HepG2 (cell line): Measurements from ENCODE around the gene PTMA. TPM values are rescaled to one million over a fixed set of nuclear protein-coding genes. Genes with fewer than 3 reads are reported as not detected.

Experiments used
- ATAC-seq: fragments of 200-7000 bp; cut with Tn5 transposase; 3 replicates; pipeline ENCODE4 v1.9.1; 2020; ENCODE audit warnings: mild to moderate bottlenecking, moderate library complexity
- BruUV-seq: library from RNA; stranded (reverse); fragments of 400-500 nt; replicated peaks from 2 replicates; lab custom pipeline; 2021; lab: Mats Ljungman, UMichigan
- CTCF ChIA-PET: fragments of 300-600 bp; formaldehyde crosslinking; extraction: SDS; loops from one replicate; lab custom pipeline; 2021; ENCODE audit warnings: low total read pairs, inconsistent platforms, low intra/inter-chr PET ratio; lab: Yijun Ruan, JAX
- POLR2A ChIA-PET: fragments of 350-600 bp; sonication (Branson Sonifier 250); formaldehyde crosslinking; loops from one replicate; lab custom pipeline; 2020; ENCODE audit warnings: antibody characterized with exemption, inconsistent platforms; lab: Yijun Ruan, JAX
- DNase-seq: peaks from one replicate; pipeline ENCODE4 v3.0.0-alpha.2; 2015; ENCODE audit warnings: low spot score
- FAIRE-seq: peaks from 3 replicates; lab custom pipeline; 2011; peaks lifted over from hg19 to GRCh38; lab: Jason Lieb, UNC
- H2AFZ ChIP-seq: one replicate; pipeline ENCODE4 v1.6.1; 2011; ENCODE audit warnings: low read length, inconsistent platforms
- H3K27ac ChIP-seq: fragments of 300-600 bp; 3 replicates; pipeline ENCODE4 v1.8.0; 2011; ENCODE audit warnings: mixed run types, mild to moderate bottlenecking, mixed read lengths, low read length, inconsistent platforms; ENCODE audit not compliant: insufficient read depth; ENCODE audit errors: extremely low read length
- H3K27me3 ChIP-seq, 2 experiments: fragments of 200-600 bp in 1 of 2; 2 replicates in 1 of 2; 3 replicates in 1 of 2; pipeline versions ENCODE4 v1.6.0 to v1.8.0; 2011; ENCODE audit warnings: low read length in 2 of 2, mild to moderate bottlenecking in 2 of 2, moderate library complexity in 2 of 2, inconsistent platforms in 1 of 2; ENCODE audit not compliant: insufficient read depth in 2 of 2, control insufficient read depth in 1 of 2
- H3K36me3 ChIP-seq, 2 experiments: fragments of 200-600 bp in 1 of 2; replicated peaks in 1 of 2; 2 replicates in 1 of 2; 3 replicates in 1 of 2; pipeline versions ENCODE4 v1.5.1 to v1.8.0; 2011; ENCODE audit warnings: low read length in 2 of 2, inconsistent platforms in 1 of 2; ENCODE audit not compliant: insufficient read depth in 2 of 2, control insufficient read depth in 1 of 2
- H3K4me1 ChIP-seq: 2 replicates; pipeline ENCODE4 v1.5.1; 2012; ENCODE audit warnings: low read length, inconsistent platforms; ENCODE audit not compliant: insufficient read depth
- H3K4me2 ChIP-seq: 2 replicates; pipeline ENCODE4 v1.6.0; 2011; ENCODE audit warnings: low read depth, low read length, inconsistent platforms
- H3K4me3 ChIP-seq, 3 experiments: fragments of 200-600 bp in 1 of 3; sonication (generic), shearing (Covaris generic) in 1 of 3; replicated peaks in 1 of 3; 2 replicates each; pipeline ENCODE4 v1.5.1; 2011 to 2016; ENCODE audit warnings: low read length in 3 of 3, inconsistent platforms in 2 of 3, low read depth in 2 of 3, mild to moderate bottlenecking in 2 of 3, control low read depth in 1 of 3, mixed read lengths in 1 of 3; ENCODE audit not compliant: insufficient read depth in 1 of 3
- H3K79me2 ChIP-seq: one replicate; pipeline ENCODE4 v1.6.1; 2011; ENCODE audit warnings: low read length, inconsistent platforms; ENCODE audit not compliant: insufficient read depth
- H3K9ac ChIP-seq: 2 replicates; pipeline ENCODE4 v1.6.0; 2011; ENCODE audit warnings: mild to moderate bottlenecking, low read depth, low read length, inconsistent platforms; ENCODE audit not compliant: insufficient read depth
- H3K9me3 ChIP-seq: 2 replicates; pipeline ENCODE4 v1.5.1; 2012; ENCODE audit warnings: mild to moderate bottlenecking, low read length
- H4K20me1 ChIP-seq: 2 replicates; pipeline ENCODE4 v1.6.0; 2011; ENCODE audit warnings: inconsistent platforms, mild to moderate bottlenecking, low read length, moderate library complexity; ENCODE audit not compliant: insufficient read depth
- BHLHE40 ChIP-seq: IDR thresholded peaks from 2 replicates; pipeline ENCODE4 v1.6.1; 2011; ENCODE audit warnings: low read length, improper control_type of control experiment
- IKZF4 ChIP-seq: sonication (generic); formaldehyde crosslinking; IDR thresholded peaks from 2 replicates; pipeline ENCODE4 v1.5.1; 2020; ENCODE audit warnings: borderline replicate concordance, mild to moderate bottlenecking, low read depth, missing genetic modification reagents; ENCODE audit errors: not compliant biosample characterization
- ZBTB7A ChIP-seq: sonication (generic); formaldehyde crosslinking; IDR thresholded peaks from 2 replicates; pipeline ENCODE4 v1.8.0; 2022; ENCODE audit warnings: mild to moderate bottlenecking, missing genetic modification reagents
- ZHX1 ChIP-seq: sonication (generic); formaldehyde crosslinking; IDR thresholded peaks from 2 replicates; pipeline ENCODE4 v1.8.1; 2022; ENCODE audit warnings: low read depth, mild to moderate bottlenecking, missing genetic modification reagents
- ZNF407 ChIP-seq: sonication (generic); formaldehyde crosslinking; IDR thresholded peaks from one replicate; pipeline ENCODE4 v1.5.1; 2020; ENCODE audit warnings: mild to moderate bottlenecking, missing genetic modification reagents; ENCODE audit errors: not compliant biosample characterization
- ZNF687 ChIP-seq: sonication (generic); formaldehyde crosslinking; IDR thresholded peaks from 2 replicates; pipeline ENCODE4 v1.5.1; 2020; ENCODE audit warnings: mild to moderate bottlenecking, missing genetic modification reagents, moderate library complexity
- WGBS: methylation state at CpG from one replicate; pipeline ENCODE4 v1.1.6; 2017; ENCODE audit warnings: low lambda C conversion rate; 5-methylcytosine and 5-hydroxymethylcytosine counted together
- in situ Hi-C: cut with HindIII; loops from 2 replicates; pipeline ENCODE4 v1.10.0; 2017; ENCODE audit warnings: low pct_unique_long_range_greater_than_20kb; ENCODE audit not compliant: extremely low pct_ligation_motif_present
- intact Hi-C: fragments of 100-400 bp; cut with micrococcal nuclease; formaldehyde crosslinking; loops from one replicate; pipeline ENCODE4 v1.10.0; 2022; ENCODE audit not compliant: unreplicated experiment
- polyA plus RNA-seq, 8 experiments: library from polyadenylated mRNA; depleted of rRNA in 3 of 8; stranded (reverse) in 7 of 8; unstranded in 1 of 8; fragments of >200 nt; fragmentation: Illumina TruSeq in 4 of 8; extraction: Trizol in 4 of 8; gene quantifications; 2 replicates each; pipeline versions ENCODE4 v1.2.1 to v1.2.3, GENCODE V29; 2011 to 2016; ENCODE audit warnings: low read depth in 4 of 8, missing spikeins in 1 of 8, mixed read lengths in 1 of 8; ENCODE audit not compliant: insufficient read depth in 1 of 8
- total RNA-seq, 5 experiments: library from RNA; depleted of rRNA; stranded (reverse); fragments of >200 nt; fragmentation: Illumina TruSeq; extraction: Trizol; gene quantifications; 2 replicates each; pipeline ENCODE4 v1.2.3, GENCODE V29; 2016; ENCODE audit warnings: low read depth in 1 of 5

Gene PTMA
- total and polyA plus RNA-seq, 2 of the 13 experiments (the other 11 are each of a cell fraction or from before 2014, with no cell fraction given) = 190 to 1,086 TPM

- no peak overlapping the region for H3K27ac ChIP-seq
- no peak overlapping the region for H3K9ac ChIP-seq
- 61% methylated on average over 34 of the region's 34 CpGs for WGBS
- BruUV-seq = no TSS peak
- no peaks in the 10 kb centered on the region for H3K9me3 ChIP-seq
- no peak for FAIRE-seq
- H3K79me2 ChIP-seq = no peaks in the 10 kb centered on the region
- no peak overlapping the region for H2AFZ ChIP-seq
- ChIA-PET POLR2A (no interaction called here), CTCF (interaction anchor here (1.6 kb wide), 1 partner anchor 11 kb away, joined by 3 read pairs; no protein-coding TSS in a partner anchor)
- H3K4me3 ChIP-seq = no peak overlapping the region
- in situ Hi-C loops (no loop called here), intact Hi-C loops (no loop called here)
- H3K4me2 ChIP-seq = no peak overlapping the region
- no peaks in the 10 kb centered on the region for H3K36me3 ChIP-seq
- no peak for DNase-seq
- no peaks in the 10 kb centered on the region for H4K20me1 ChIP-seq
- ATAC-seq = no peak
- H3K4me1 ChIP-seq = peaks cover 51% of the 10 kb centered on the region
- H3K27me3 ChIP-seq = peaks cover 0 to 32% of the 10 kb centered on the region in 2 experiments; a peak in 3 of 5 replicates
- TF ChIP-seq BHLHE40 (peak; percentile 51; the same call in 1 of the 2 replicates), ZNF407 (CRISPR knock-in tag) (no peak), IKZF4 (CRISPR knock-in tag) (no peak), ZBTB7A (CRISPR knock-in tag) (0 out of 2 replicates have a peak, but pooled peaks have one; percentile 17), ZHX1 (CRISPR knock-in tag) (peak; percentile 35; the same call in 1 of the 2 replicates), ZNF687 (CRISPR knock-in tag) (peak; percentile 37; the same call in 1 of the 2 replicates)
Observed at GRCh38 chr2:231662811-231663457, 45.4 kb upstream of the PTMA start.
